Effector CD8-positive, alpha-beta T cell (primary cell): ENCODE results near the gene NEK3.
"Not testable (repeated sequence)": the region's sequence is repeated elsewhere in the genome, so short reads cannot be mapped to it uniquely, and the experiment has no call there.

Source experiments
- DNase-seq: peaks from one replicate; lab custom pipeline; 2025; lab: John Stamatoyannopoulos, UW
- total RNA-seq, 4 experiments: gene quantifications; one replicate each; lab custom pipeline; 2026; lab: John Stamatoyannopoulos, UW

NEK3 gene
- total RNA-seq, result 1.1 to 5.6 (median 3.5) reads per million in 4 experiments

GRCh38 chr13:52159159-52159982, at the start of gene NEK3:
NEK3 (minus strand) TSS chr13:52159597; CDS start chr13:52156191, 3,406 bp downstream.
- DNase-seq, result peak; percentile 23

- not testable (repeated sequence) for DNase-seq
These were observed 49.0 kb upstream of the NEK3 start for GRCh38 chr13:52208384-52208783.

- DNase-seq, result not testable (repeated sequence)
These were observed 48.5 kb upstream of the NEK3 start for GRCh38 chr13:52207896-52208295.

- DNase-seq, result not testable (repeated sequence)
These were observed 47.9 kb upstream of the NEK3 start for GRCh38 chr13:52207337-52207736.

GRCh38 chr13:52204546-52204945, 45.1 kb upstream of the NEK3 start:
- not testable (repeated sequence) for DNase-seq

- not testable (repeated sequence) for DNase-seq
These were observed 44.5 kb upstream of the NEK3 start for GRCh38 chr13:52203864-52204263.

- DNase-seq, result not testable (repeated sequence)
These were observed 43.1 kb upstream of the NEK3 start for GRCh38 chr13:52202506-52202905.

- peak; percentile 4 for DNase-seq
These were observed 42.2 kb upstream of the NEK3 start for GRCh38 chr13:52201439-52202193.

GRCh38 chr13:52195401-52195837, 36.0 kb upstream of the NEK3 start:
- peak; percentile 32 for DNase-seq

- DNase-seq, result peak; percentile 71
These were observed 34.9 kb upstream of the NEK3 start for GRCh38 chr13:52194184-52194868.

GRCh38 chr13:52193587-52194183, 34.3 kb upstream of the NEK3 start:
- DNase-seq, result not testable (repeated sequence)

- not testable (repeated sequence) for DNase-seq
These were observed 28.2 kb upstream of the NEK3 start for GRCh38 chr13:52187424-52188187.

GRCh38 chr13:52187029-52187423, 27.6 kb upstream of the NEK3 start:
- no peak for DNase-seq

GRCh38 chr13:52181316-52181954, 22.0 kb upstream of the NEK3 start:
- DNase-seq, result not testable (repeated sequence)

- no peak for DNase-seq
These were observed 20.5 kb upstream of the NEK3 start for GRCh38 chr13:52179925-52180324.

- no peak for DNase-seq
These were observed 17.9 kb upstream of the NEK3 start for GRCh38 chr13:52177276-52177675.

GRCh38 chr13:52173970-52174369, 14.6 kb upstream of the NEK3 start:
- DNase-seq, result not testable (repeated sequence)

GRCh38 chr13:52173373-52173772, 14.0 kb upstream of the NEK3 start:
- no peak for DNase-seq

- DNase-seq, result not testable (repeated sequence)
These were observed 12.3 kb upstream of the NEK3 start for GRCh38 chr13:52171686-52172085.

- not testable (repeated sequence) for DNase-seq
These were observed 11.5 kb upstream of the NEK3 start for GRCh38 chr13:52170828-52171391.
